Neuron (in vitro differentiated cells): ENCODE results near the gene UBA1.

ENCODE experiments used
- H2AFZ ChIP-seq: one replicate; pipeline ENCODE4 v1.6.1; 2013; ENCODE audit warnings: low read depth, mild to moderate bottlenecking, inconsistent platforms, low read length, moderate library complexity
- H3K27me3 ChIP-seq: one replicate; pipeline ENCODE4 v1.6.1; 2013; ENCODE audit warnings: low read length; ENCODE audit not compliant: insufficient read depth
- H3K36me3 ChIP-seq: one replicate; pipeline ENCODE4 v1.6.1; 2013; ENCODE audit warnings: low read length; ENCODE audit not compliant: insufficient read depth
- H3K4me1 ChIP-seq: one replicate; pipeline ENCODE4 v1.6.1; 2013; ENCODE audit warnings: low read length; ENCODE audit not compliant: insufficient read depth
- H3K4me3 ChIP-seq: 2 replicates; pipeline ENCODE4 v1.5.1; 2013; ENCODE audit warnings: mild to moderate bottlenecking, low read length, moderate library complexity
- H3K9me3 ChIP-seq: one replicate; pipeline ENCODE4 v1.6.1; 2013; ENCODE audit warnings: low read length

UBA1 gene

GRCh38 chrX:47200385-47201150, 6.9 kb downstream of the UBA1 start:
- H3K36me3 ChIP-seq: peaks cover 95% of the 10 kb centered on the region
- peaks cover 20% of the 10 kb centered on the region for H3K4me1 ChIP-seq
- H2AFZ ChIP-seq: no peak overlapping the region
- H3K9me3 ChIP-seq: no peaks in the 10 kb centered on the region
- no peak overlapping the region for H3K4me3 ChIP-seq
- no peaks in the 10 kb centered on the region for H3K27me3 ChIP-seq

DNA sequence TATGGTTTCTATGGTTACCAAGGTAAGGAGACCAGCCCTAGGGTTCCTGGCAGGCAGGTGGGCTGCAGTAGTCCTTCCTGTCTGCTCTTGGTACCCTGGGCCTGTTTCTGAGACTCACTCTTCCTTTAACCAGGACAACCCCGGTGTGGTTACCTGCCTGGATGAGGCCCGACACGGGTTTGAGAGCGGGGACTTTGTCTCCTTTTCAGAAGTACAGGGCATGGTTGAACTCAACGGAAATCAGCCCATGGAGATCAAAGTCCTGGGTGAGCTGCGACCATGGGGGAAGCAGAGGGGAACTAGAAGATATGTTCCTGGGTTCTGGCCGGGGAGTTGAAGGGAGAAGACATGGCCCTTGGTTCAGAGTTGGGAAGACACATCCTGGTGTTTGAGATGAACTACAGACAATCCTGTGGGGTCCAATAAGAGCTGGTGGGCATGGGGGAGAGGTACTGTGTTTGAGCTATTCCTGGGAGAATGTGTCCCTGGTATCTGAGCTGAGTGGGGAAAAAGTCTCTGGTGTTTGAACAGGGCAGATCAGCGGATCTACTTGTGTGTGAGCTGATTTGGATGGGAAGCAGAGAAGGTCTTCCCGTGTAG, 7.8 kb downstream of the UBA1 start:
- peaks cover 11% of the 10 kb centered on the region for H3K4me1 ChIP-seq
- H2AFZ ChIP-seq: no peak overlapping the region
- no peaks in the 10 kb centered on the region for H3K27me3 ChIP-seq
- no peaks in the 10 kb centered on the region for H3K9me3 ChIP-seq
- peaks cover 95% of the 10 kb centered on the region for H3K36me3 ChIP-seq
- H3K4me3 ChIP-seq: no peak overlapping the region

DNA sequence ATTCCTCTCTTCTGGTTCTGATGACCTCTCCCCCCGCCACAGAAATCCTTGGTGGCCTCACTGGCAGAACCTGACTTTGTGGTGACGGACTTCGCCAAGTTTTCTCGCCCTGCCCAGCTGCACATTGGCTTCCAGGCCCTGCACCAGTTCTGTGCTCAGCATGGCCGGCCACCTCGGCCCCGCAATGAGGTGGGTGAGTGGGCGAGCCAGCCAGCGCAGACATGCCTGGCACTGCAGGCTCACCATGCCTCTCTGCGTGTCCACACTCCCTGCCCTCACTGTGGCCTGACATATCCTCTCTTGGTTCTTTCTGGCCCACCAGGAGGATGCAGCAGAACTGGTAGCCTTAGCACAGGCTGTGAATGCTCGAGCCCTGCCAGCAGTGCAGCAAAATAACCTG, 8.7 kb downstream of the UBA1 start:
- no peak overlapping the region for H3K4me3 ChIP-seq
- H3K27me3 ChIP-seq: no peaks in the 10 kb centered on the region
- no peak overlapping the region for H2AFZ ChIP-seq
- peaks cover 4% of the 10 kb centered on the region for H3K4me1 ChIP-seq
- peaks cover 95% of the 10 kb centered on the region for H3K36me3 ChIP-seq
- H3K9me3 ChIP-seq: no peaks in the 10 kb centered on the region

DNA sequence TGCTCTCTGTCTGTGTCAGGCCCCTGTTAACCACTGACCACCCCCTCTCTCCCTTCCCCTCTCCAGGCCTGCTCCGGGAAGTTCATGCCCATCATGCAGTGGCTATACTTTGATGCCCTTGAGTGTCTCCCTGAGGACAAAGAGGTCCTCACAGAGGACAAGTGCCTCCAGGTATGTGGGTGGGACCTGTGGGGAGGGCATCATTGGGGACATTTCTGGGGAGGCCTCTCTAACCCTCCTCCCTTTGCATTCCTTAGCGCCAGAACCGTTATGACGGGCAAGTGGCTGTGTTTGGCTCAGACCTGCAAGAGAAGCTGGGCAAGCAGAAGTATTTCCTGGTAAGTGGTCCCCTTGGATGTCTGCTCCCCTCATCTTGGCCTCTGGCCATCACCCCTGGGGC, 9.2 kb downstream of the UBA1 start:
- Histone ChIP-seq H3K27me3 (no peaks in the 10 kb centered on the region), H3K4me3 (no peak overlapping the region), H2AFZ (no peak overlapping the region), H3K9me3 (no peaks in the 10 kb centered on the region), H3K36me3 (peaks cover 95% of the 10 kb centered on the region), H3K4me1 (no peaks in the 10 kb centered on the region)

DNA sequence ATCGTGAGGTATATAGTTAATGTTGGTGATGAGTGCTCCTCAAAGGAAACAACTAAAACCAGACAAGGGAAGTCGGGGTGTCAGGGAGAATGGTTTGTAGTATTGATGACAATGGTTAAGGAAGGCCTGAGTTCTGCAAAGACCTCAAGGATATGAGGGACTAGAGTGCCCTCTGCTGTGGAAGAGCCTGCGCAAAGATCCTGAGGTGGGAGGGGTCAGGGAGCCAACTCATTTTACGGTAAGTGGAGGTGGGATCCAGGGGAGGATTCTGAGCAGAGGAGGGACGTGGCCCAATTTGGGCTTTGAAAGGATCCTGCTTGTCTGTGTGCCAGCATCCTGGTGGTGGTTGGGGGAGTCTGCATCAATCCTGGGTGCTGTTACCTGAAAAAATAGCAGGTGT, 11.3 kb downstream of the UBA1 start:
- no peak overlapping the region for H3K4me3 ChIP-seq

DNA sequence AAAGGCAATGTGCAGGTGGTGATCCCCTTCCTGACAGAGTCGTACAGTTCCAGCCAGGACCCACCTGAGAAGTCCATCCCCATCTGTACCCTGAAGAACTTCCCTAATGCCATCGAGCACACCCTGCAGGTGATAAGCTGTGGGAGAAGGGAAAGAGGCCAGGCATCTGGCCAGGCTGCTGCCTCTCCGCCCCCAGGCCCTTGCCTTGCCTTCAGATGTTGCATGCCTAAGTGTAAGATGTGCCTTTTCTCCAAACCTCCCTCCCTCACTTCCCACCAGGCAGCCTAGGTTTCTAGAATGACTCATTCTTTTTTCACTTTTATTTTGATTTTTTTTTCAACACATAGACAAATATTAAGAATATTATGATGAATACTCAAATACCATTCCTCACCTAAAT, 12.7 kb downstream of the UBA1 start:
- Histone ChIP-seq H3K36me3 (peaks cover 96% of the 10 kb centered on the region), H3K9me3 (peaks cover 2% of the 10 kb centered on the region), H3K27me3 (no peaks in the 10 kb centered on the region), H2AFZ (no peak overlapping the region), H3K4me1 (no peaks in the 10 kb centered on the region), H3K4me3 (no peak overlapping the region)

More for the DNA sequence above, 11.3 kb downstream of the UBA1 start:
- no peaks in the 10 kb centered on the region for H3K27me3 ChIP-seq
- no peak overlapping the region for H2AFZ ChIP-seq
- H3K4me1 ChIP-seq: no peaks in the 10 kb centered on the region
- H3K9me3 ChIP-seq: peaks cover 1% of the 10 kb centered on the region
- peaks cover 96% of the 10 kb centered on the region for H3K36me3 ChIP-seq

DNA sequence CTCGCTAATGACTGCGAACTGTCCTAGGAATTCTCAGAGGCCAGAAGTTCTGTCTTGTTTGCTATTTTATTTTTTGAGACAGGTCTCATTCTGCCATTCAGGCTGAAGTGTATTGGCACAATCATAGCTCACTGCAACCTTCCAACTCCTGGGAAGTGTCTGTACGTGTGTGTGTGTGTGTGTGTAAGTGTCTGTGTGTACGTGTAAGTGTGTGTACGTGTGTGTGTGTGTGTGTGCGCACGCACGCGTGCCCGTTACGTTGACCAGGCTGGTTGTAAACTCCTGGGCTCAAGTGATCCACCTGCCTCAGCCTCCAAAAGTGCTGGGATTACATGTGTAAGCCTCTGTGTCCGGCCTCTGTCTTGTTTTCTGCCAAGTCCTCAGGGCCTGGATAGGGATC, 14.5 kb downstream of the UBA1 start:
- Histone ChIP-seq H3K36me3 (peaks cover 96% of the 10 kb centered on the region), H3K4me3 (no peak overlapping the region), H3K27me3 (no peaks in the 10 kb centered on the region), H2AFZ (no peak overlapping the region), H3K9me3 (peaks cover 8% of the 10 kb centered on the region), H3K4me1 (no peaks in the 10 kb centered on the region)

DNA sequence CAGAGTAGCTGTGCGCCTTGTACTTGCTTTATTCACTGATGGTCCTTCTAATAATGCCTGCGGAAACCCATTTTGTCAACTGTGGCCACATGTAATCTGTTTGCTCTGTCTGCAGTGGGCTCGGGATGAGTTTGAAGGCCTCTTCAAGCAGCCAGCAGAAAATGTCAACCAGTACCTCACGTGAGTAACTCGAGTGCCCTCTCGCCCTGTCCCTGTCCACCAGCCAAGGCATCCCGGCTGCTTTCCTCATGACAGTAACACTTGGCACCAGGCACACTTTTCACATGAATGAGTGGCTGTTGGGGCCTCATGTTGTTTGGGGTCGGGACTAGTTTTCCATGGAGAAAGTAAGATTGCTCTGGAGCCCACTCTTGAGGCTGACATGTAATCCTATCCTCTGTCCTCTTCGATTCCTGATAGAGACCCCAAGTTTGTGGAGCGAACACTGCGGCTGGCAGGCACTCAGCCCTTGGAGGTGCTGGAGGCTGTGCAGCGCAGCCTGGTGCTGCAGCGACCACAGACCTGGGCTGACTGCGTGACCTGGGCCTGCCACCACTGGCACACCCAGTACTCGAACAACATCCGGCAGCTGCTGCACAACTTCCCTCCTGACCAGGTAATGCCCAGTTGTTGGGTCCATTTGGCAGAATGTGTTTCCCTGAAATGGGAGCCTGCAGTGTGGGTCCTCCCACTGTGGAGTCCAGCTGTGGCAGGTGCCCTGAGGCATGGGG, 16.0 kb downstream of the UBA1 start:
- Histone ChIP-seq H3K9me3 (peaks cover 8% of the 10 kb centered on the region), H3K36me3 (peaks cover 95% of the 10 kb centered on the region), H3K4me1 (no peaks in the 10 kb centered on the region), H3K4me3 (no peak overlapping the region), H2AFZ (no peak overlapping the region), H3K27me3 (no peaks in the 10 kb centered on the region)

DNA sequence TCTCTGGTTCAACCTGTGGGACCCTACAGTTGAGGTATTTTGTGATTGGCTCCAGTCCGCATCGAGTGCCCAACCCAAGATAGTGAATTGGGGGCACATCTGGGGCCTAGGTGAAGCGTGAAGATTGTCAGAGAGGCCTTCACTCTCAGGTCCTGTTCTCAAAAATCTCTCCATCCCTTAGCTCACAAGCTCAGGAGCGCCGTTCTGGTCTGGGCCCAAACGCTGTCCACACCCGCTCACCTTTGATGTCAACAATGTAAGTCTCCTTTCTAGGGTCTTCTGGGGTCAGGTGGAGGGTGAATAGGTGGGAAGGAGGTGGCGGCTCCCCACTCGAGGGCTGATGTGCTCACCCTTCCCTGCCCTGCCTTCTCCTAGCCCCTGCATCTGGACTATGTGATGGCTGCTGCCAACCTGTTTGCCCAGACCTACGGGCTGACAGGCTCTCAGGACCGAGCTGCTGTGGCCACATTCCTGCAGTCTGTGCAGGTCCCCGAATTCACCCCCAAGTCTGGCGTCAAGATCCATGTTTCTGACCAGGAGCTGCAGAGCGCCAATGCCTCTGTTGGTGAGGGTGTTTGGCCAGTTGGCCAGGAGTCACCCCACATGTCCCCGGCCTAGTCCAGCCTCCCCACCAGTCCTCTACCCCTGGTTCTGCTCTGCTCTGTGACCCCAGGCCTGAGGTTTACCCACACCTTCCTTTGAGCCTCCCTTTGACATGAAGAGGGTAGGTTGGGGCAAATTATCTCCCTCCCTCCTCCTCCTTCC, 17.2 kb downstream of the UBA1 start:
- H3K9me3 ChIP-seq: peaks cover 8% of the 10 kb centered on the region
- H3K36me3 ChIP-seq: peaks cover 96% of the 10 kb centered on the region
- no peak overlapping the region for H2AFZ ChIP-seq
- H3K4me3 ChIP-seq: no peak overlapping the region
- H3K4me1 ChIP-seq: no peaks in the 10 kb centered on the region
- no peaks in the 10 kb centered on the region for H3K27me3 ChIP-seq

GRCh38 chrX:47212381-47213293, 19.0 kb downstream of the UBA1 start:
- Histone ChIP-seq H3K9me3 (peaks cover 8% of the 10 kb centered on the region), H3K27me3 (no peaks in the 10 kb centered on the region), H3K36me3 (peaks cover 86% of the 10 kb centered on the region), H3K4me3 (no peak overlapping the region), H2AFZ (no peak overlapping the region), H3K4me1 (peaks cover 12% of the 10 kb centered on the region)

DNA sequence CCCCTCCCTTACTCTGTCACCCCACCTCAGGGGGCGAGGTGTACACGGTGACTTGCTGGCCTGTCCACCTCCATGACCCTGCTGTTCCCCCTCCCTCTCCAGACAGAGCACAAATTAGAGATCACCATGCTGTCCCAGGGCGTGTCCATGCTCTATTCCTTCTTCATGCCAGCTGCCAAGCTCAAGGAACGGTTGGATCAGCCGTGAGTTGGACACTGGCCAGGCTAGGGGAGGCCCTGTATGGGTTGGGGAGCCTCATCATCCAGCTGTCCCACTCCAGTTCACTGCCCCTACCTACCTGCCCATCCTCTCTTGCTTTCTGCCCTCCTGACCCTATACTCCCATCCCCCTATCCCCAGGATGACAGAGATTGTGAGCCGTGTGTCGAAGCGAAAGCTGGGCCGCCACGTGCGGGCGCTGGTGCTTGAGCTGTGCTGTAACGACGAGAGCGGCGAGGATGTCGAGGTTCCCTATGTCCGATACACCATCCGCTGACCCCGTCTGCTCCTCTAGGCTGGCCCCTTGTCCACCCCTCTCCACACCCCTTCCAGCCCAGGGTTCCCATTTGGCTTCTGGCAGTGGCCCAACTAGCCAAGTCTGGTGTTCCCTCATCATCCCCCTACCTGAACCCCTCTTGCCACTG, 20.9 kb downstream of the UBA1 start:
- Histone ChIP-seq H2AFZ (no peak overlapping the region), H3K4me1 (peaks cover 17% of the 10 kb centered on the region), H3K36me3 (peaks cover 68% of the 10 kb centered on the region), H3K9me3 (peaks cover 8% of the 10 kb centered on the region), H3K27me3 (no peaks in the 10 kb centered on the region), H3K4me3 (no peak overlapping the region)
